Measurements from ENCODE around the gene PLCB3.

GRCh38 chr11:64250415-64251015 lies 815 bp upstream of the PLCB3 start:
- TF ChIP-seq POLR2A (IDR thresholded peaks at IDR 0.05; ENCODE audit: low read depth, low read length) (no peak), POLR2AphosphoS5 (IDR thresholded peaks at IDR 0.05; ENCODE audit: insufficient read depth, low read depth, low read length) (no peak)

All from endothelial cell of umbilical vein (primary cell).